HepG2 (cell line): ENCODE results near the gene TBC1D16. TPM values are rescaled to one million over a fixed set of nuclear protein-coding genes. Genes with fewer than 3 reads are reported as not detected.

Experiments used
- ATAC-seq: fragments of 200-7000 bp; cut with Tn5 transposase; 3 replicates; pipeline ENCODE4 v1.9.1; 2020; ENCODE audit warnings: mild to moderate bottlenecking, moderate library complexity
- BruUV-seq: library from RNA; stranded (reverse); fragments of 400-500 nt; replicated peaks from 2 replicates; lab custom pipeline; 2021; lab: Mats Ljungman, UMichigan
- CTCF ChIA-PET: fragments of 300-600 bp; formaldehyde crosslinking; extraction: SDS; loops from one replicate; lab custom pipeline; 2021; ENCODE audit warnings: low total read pairs, inconsistent platforms, low intra/inter-chr PET ratio; lab: Yijun Ruan, JAX
- POLR2A ChIA-PET: fragments of 350-600 bp; sonication (Branson Sonifier 250); formaldehyde crosslinking; loops from one replicate; lab custom pipeline; 2020; ENCODE audit warnings: antibody characterized with exemption, inconsistent platforms; lab: Yijun Ruan, JAX
- DNase-seq: peaks from one replicate; pipeline ENCODE4 v3.0.0-alpha.2; 2015; ENCODE audit warnings: low spot score
- FAIRE-seq: peaks from 3 replicates; lab custom pipeline; 2011; peaks lifted over from hg19 to GRCh38; lab: Jason Lieb, UNC
- H2AFZ ChIP-seq: one replicate; pipeline ENCODE4 v1.6.1; 2011; ENCODE audit warnings: low read length, inconsistent platforms
- H3K27ac ChIP-seq: fragments of 300-600 bp; 3 replicates; pipeline ENCODE4 v1.8.0; 2011; ENCODE audit warnings: mixed run types, mild to moderate bottlenecking, mixed read lengths, low read length, inconsistent platforms; ENCODE audit not compliant: insufficient read depth; ENCODE audit errors: extremely low read length
- H3K27me3 ChIP-seq, 2 experiments: fragments of 200-600 bp in 1 of 2; 2 replicates in 1 of 2; 3 replicates in 1 of 2; pipeline versions ENCODE4 v1.6.0 to v1.8.0; 2011; ENCODE audit warnings: low read length in 2 of 2, mild to moderate bottlenecking in 2 of 2, moderate library complexity in 2 of 2, inconsistent platforms in 1 of 2; ENCODE audit not compliant: insufficient read depth in 2 of 2, control insufficient read depth in 1 of 2
- H3K36me3 ChIP-seq, 2 experiments: fragments of 200-600 bp in 1 of 2; replicated peaks in 1 of 2; 2 replicates in 1 of 2; 3 replicates in 1 of 2; pipeline versions ENCODE4 v1.5.1 to v1.8.0; 2011; ENCODE audit warnings: low read length in 2 of 2, inconsistent platforms in 1 of 2; ENCODE audit not compliant: insufficient read depth in 2 of 2, control insufficient read depth in 1 of 2
- H3K4me1 ChIP-seq: 2 replicates; pipeline ENCODE4 v1.5.1; 2012; ENCODE audit warnings: low read length, inconsistent platforms; ENCODE audit not compliant: insufficient read depth
- H3K4me2 ChIP-seq: 2 replicates; pipeline ENCODE4 v1.6.0; 2011; ENCODE audit warnings: low read depth, low read length, inconsistent platforms
- H3K4me3 ChIP-seq, 3 experiments: fragments of 200-600 bp in 1 of 3; sonication (generic), shearing (Covaris generic) in 1 of 3; replicated peaks in 1 of 3; 2 replicates each; pipeline ENCODE4 v1.5.1; 2011 to 2016; ENCODE audit warnings: low read length in 3 of 3, inconsistent platforms in 2 of 3, low read depth in 2 of 3, mild to moderate bottlenecking in 2 of 3, control low read depth in 1 of 3, mixed read lengths in 1 of 3; ENCODE audit not compliant: insufficient read depth in 1 of 3
- H3K79me2 ChIP-seq: one replicate; pipeline ENCODE4 v1.6.1; 2011; ENCODE audit warnings: low read length, inconsistent platforms; ENCODE audit not compliant: insufficient read depth
- H3K9ac ChIP-seq: 2 replicates; pipeline ENCODE4 v1.6.0; 2011; ENCODE audit warnings: mild to moderate bottlenecking, low read depth, low read length, inconsistent platforms; ENCODE audit not compliant: insufficient read depth
- H3K9me3 ChIP-seq: 2 replicates; pipeline ENCODE4 v1.5.1; 2012; ENCODE audit warnings: mild to moderate bottlenecking, low read length
- H4K20me1 ChIP-seq: 2 replicates; pipeline ENCODE4 v1.6.0; 2011; ENCODE audit warnings: inconsistent platforms, mild to moderate bottlenecking, low read length, moderate library complexity; ENCODE audit not compliant: insufficient read depth
- ARNTL ChIP-seq: sonication (generic); formaldehyde crosslinking; IDR thresholded peaks from 2 replicates; pipeline ENCODE4 v1.4.0; 2020; ENCODE audit warnings: mild to moderate bottlenecking, missing genetic modification reagents
- CHD4 ChIP-seq: fragments of 200-600 bp; sonication (generic); IDR thresholded peaks from 2 replicates; pipeline ENCODE4 v1.7.0; 2017; ENCODE audit warnings: mild to moderate bottlenecking, low read length, borderline replicate concordance
- FOXJ3 ChIP-seq: sonication (generic); formaldehyde crosslinking; IDR thresholded peaks from 2 replicates; pipeline ENCODE4 v1.4.0; 2020; ENCODE audit warnings: missing genetic modification reagents, mild to moderate bottlenecking, borderline replicate concordance
- MEIS2 ChIP-seq: sonication (generic); formaldehyde crosslinking; IDR thresholded peaks from 2 replicates; pipeline ENCODE4 v1.9.0; 2021; ENCODE audit warnings: mild to moderate bottlenecking, missing genetic modification reagents
- RARG ChIP-seq: sonication (generic); formaldehyde crosslinking; IDR thresholded peaks from 2 replicates; pipeline ENCODE4 v1.4.0; 2020; ENCODE audit warnings: low read depth, mild to moderate bottlenecking, missing genetic modification reagents
- SIN3B ChIP-seq: fragments of 150-350 bp; IDR thresholded peaks from 2 replicates; pipeline ENCODE4 v1.6.1; 2014; ENCODE audit warnings: low read length
- TFDP1 ChIP-seq: IDR thresholded peaks from 2 replicates; pipeline ENCODE4 v1.6.1; 2016; ENCODE audit warnings: missing compliant biosample characterization, missing genetic modification reagents, borderline replicate concordance
- ZFP82 ChIP-seq: sonication (generic); formaldehyde crosslinking; IDR thresholded peaks from 2 replicates; pipeline ENCODE4 v1.5.1; 2020; ENCODE audit warnings: mild to moderate bottlenecking, missing genetic modification reagents, borderline replicate concordance
- ZNF235 ChIP-seq: sonication (generic); formaldehyde crosslinking; IDR thresholded peaks from 2 replicates; pipeline ENCODE4 v1.8.1; 2023; ENCODE audit warnings: mild to moderate bottlenecking, missing genetic modification reagents, borderline replicate concordance
- ZNF513 ChIP-seq: sonication (generic); formaldehyde crosslinking; conservative IDR thresholded peaks from 2 replicates; pipeline ENCODE4 v1.5.0; 2020; ENCODE audit warnings: missing genetic modification reagents
- ZNF572 ChIP-seq: sonication (generic); formaldehyde crosslinking; IDR thresholded peaks from 2 replicates; pipeline ENCODE4 v1.5.1; 2020; ENCODE audit warnings: mild to moderate bottlenecking, missing genetic modification reagents
- ZNF768 ChIP-seq: sonication (generic); formaldehyde crosslinking; IDR thresholded peaks from 2 replicates; pipeline ENCODE4 v1.4.0; 2020; ENCODE audit warnings: missing genetic modification reagents
- ZZZ3 ChIP-seq: sonication (generic); formaldehyde crosslinking; IDR thresholded peaks from 2 replicates; pipeline ENCODE4 v1.4.0; 2020; ENCODE audit warnings: missing genetic modification reagents, mild to moderate bottlenecking, borderline replicate concordance
- WGBS: methylation state at CpG from one replicate; pipeline ENCODE4 v1.1.6; 2017; ENCODE audit warnings: low lambda C conversion rate; 5-methylcytosine and 5-hydroxymethylcytosine counted together
- in situ Hi-C: cut with HindIII; loops from 2 replicates; pipeline ENCODE4 v1.10.0; 2017; ENCODE audit warnings: low pct_unique_long_range_greater_than_20kb; ENCODE audit not compliant: extremely low pct_ligation_motif_present
- intact Hi-C: fragments of 100-400 bp; cut with micrococcal nuclease; formaldehyde crosslinking; loops from one replicate; pipeline ENCODE4 v1.10.0; 2022; ENCODE audit not compliant: unreplicated experiment
- polyA plus RNA-seq, 8 experiments: library from polyadenylated mRNA; depleted of rRNA in 3 of 8; stranded (reverse) in 7 of 8; unstranded in 1 of 8; fragments of >200 nt; fragmentation: Illumina TruSeq in 4 of 8; extraction: Trizol in 4 of 8; gene quantifications; 2 replicates each; pipeline versions ENCODE4 v1.2.1 to v1.2.3, GENCODE V29; 2011 to 2016; ENCODE audit warnings: low read depth in 4 of 8, missing spikeins in 1 of 8, mixed read lengths in 1 of 8; ENCODE audit not compliant: insufficient read depth in 1 of 8
- total RNA-seq, 5 experiments: library from RNA; depleted of rRNA; stranded (reverse); fragments of >200 nt; fragmentation: Illumina TruSeq; extraction: Trizol; gene quantifications; 2 replicates each; pipeline ENCODE4 v1.2.3, GENCODE V29; 2016; ENCODE audit warnings: low read depth in 1 of 5

Gene TBC1D16
- total and polyA plus RNA-seq, 2 of the 13 experiments (the other 11 are each of a cell fraction or from before 2014, with no cell fraction given), result 14.9 to 24.9 TPM

GRCh38 chr17:80034791-80035686 is 633 bp downstream of the TBC1D16 start:
- ATAC-seq (no peak), FAIRE-seq (peak; percentile 57), DNase-seq (no peak)
- Histone ChIP-seq H3K4me2 (peak overlapping the region; percentile 86), H3K27me3 (no peaks in the 10 kb centered on the region; a peak in 1 of 5 replicates), H3K4me3 (peak overlapping the region; percentile 78 to 96 (median 91)), H2AFZ (no peak overlapping the region), H3K79me2 (peaks cover 24% of the 10 kb centered on the region), H3K27ac (peak overlapping the region; percentile 51), H4K20me1 (peaks cover 13% of the 10 kb centered on the region; the same call in 1 of the 2 replicates), H3K4me1 (peaks cover 54% of the 10 kb centered on the region), H3K36me3 (no peaks in the 10 kb centered on the region), H3K9me3 (no peaks in the 10 kb centered on the region), H3K9ac (peak overlapping the region; percentile 88)
- in situ Hi-C loops, result no loop called here
- ChIA-PET POLR2A (interaction anchor here (0.7 to 1.8 kb wide), 3 partner anchors 12 to 47 kb away, joined by 3 to 5 read pairs (median 3); no protein-coding TSS in a partner anchor), CTCF (interaction anchor here (1.7 kb wide), 1 partner anchor 26 kb away, joined by 7 read pairs; no protein-coding TSS in a partner anchor)
- intact Hi-C loops, result loop anchor here (5.0 kb wide), 1 partner anchor 37 kb away; no protein-coding TSS in a partner anchor
- BruUV-seq, result TSS peak; percentile 59
- WGBS, result 6% methylated on average over 34 of the region's 55 CpGs
- TF ChIP-seq RARG (CRISPR knock-in tag) (no peak), ZNF572 (CRISPR knock-in tag) (no peak), ZNF768 (CRISPR knock-in tag) (0 out of 2 replicates have a peak, but pooled peaks have one; percentile 20), MEIS2 (CRISPR knock-in tag) (peak; percentile 60; the same call in 1 of the 2 replicates), CHD4 (no peak), ZFP82 (CRISPR knock-in tag) (no peak), ARNTL (0 out of 2 replicates have a peak, but pooled peaks have one; percentile 14), ZZZ3 (no peak), ZNF235 (CRISPR knock-in tag) (no peak), TFDP1 (CRISPR knock-in tag) (no peak), FOXJ3 (CRISPR knock-in tag) (peak; percentile 50; the same call in 1 of the 2 replicates), SIN3B (no peak), ZNF513 (CRISPR knock-in tag) (no peak)
